H1 (cell line): ENCODE measurements around the gene LY6G6D. TPM values are rescaled to one million over a fixed set of nuclear protein-coding genes. Genes with fewer than 3 reads are reported as not detected.

Source experiments
- JUND ChIP-seq: IDR thresholded peaks from 2 replicates; pipeline ENCODE4 v1.6.1; 2011; ENCODE audit warnings: mild to moderate bottlenecking, improper control_type of control experiment, low read length
- KDM4A ChIP-seq: IDR thresholded peaks from one replicate; pipeline ENCODE4 v1.7.1; 2012; ENCODE audit warnings: low read depth, mild to moderate bottlenecking, moderate library complexity, low read length, inconsistent platforms; ENCODE audit not compliant: severe bottlenecking
- RAD21 ChIP-seq, 2 experiments: IDR thresholded peaks in 1 of 2; conservative IDR thresholded peaks in 1 of 2; 2 replicates each; pipeline ENCODE4 v1.6.1; 2011; ENCODE audit warnings: low read depth in 2 of 2, low read length in 2 of 2, improper control_type of control experiment in 1 of 2, inconsistent platforms in 1 of 2, mild to moderate bottlenecking in 1 of 2, moderate library complexity in 1 of 2
- SIX5 ChIP-seq: IDR thresholded peaks from 2 replicates; pipeline ENCODE4 v1.6.1; 2011; ENCODE audit warnings: mild to moderate bottlenecking, low read depth, low read length
- polyA plus RNA-seq, 7 experiments: library from polyadenylated mRNA; depleted of rRNA in 3 of 7; stranded (reverse) in 5 of 7; unstranded in 2 of 7; fragments of >200 nt in 5 of 7; fragments of 200-250 nt in 2 of 7; gene quantifications; 1 replicate in 5 of 7; 2 replicates in 1 of 7; 4 replicates in 1 of 7; pipeline versions ENCODE4 v1.2.1 to v1.2.3, GENCODE V29; 2011 to 2013; ENCODE audit warnings: missing spikeins in 2 of 7, mixed read lengths in 2 of 7
- total RNA-seq: library from RNA; stranded (reverse); fragmentation: NEBNext Ultra II Directional; extraction: Animal tissue kit (Norgen Biotek cat#: 25700); gene quantifications from 2 replicates; pipeline ENCODE4 v1.2.1, GENCODE V29; 2021
- TF ChIP-seq, protein P1 (sequence below), 3 experiments: IDR thresholded peaks; 1 replicate in 2 of 3; 2 replicates in 1 of 3; pipeline versions ENCODE4 v1.5.1 to v1.6.1; 2011; ENCODE audit warnings: low read length in 3 of 3, mild to moderate bottlenecking in 3 of 3, inconsistent platforms in 2 of 3, low read depth in 1 of 3, moderate library complexity in 1 of 3; ENCODE audit not compliant: insufficient read depth in 1 of 3; ENCODE audit errors: control extremely low read depth in 1 of 3

The LY6G6D gene
- total and polyA plus RNA-seq, 2 of the 8 experiments (the other 6 are each of a cell fraction or from before 2014, with no cell fraction given), result 1.8 TPM; not detected in 1

GRCh38 chr6:31680226-31681134 is 34.7 kb upstream of the LY6G6D start, which contains the start of gene LY6G5C (continued):
- TF ChIP-seq RAD21 (IDR thresholded peaks at IDR 0.05 in 1 of 2, conservative IDR thresholded peaks at IDR 0.05 in 1 of 2; ENCODE audit: low read depth in 2 of 2, low read length in 2 of 2) (peak; percentile 90 to 96), SIX5 (no peak), KDM4A (no peak), JUND (no peak)
- TF ChIP-seq, protein P1, sequence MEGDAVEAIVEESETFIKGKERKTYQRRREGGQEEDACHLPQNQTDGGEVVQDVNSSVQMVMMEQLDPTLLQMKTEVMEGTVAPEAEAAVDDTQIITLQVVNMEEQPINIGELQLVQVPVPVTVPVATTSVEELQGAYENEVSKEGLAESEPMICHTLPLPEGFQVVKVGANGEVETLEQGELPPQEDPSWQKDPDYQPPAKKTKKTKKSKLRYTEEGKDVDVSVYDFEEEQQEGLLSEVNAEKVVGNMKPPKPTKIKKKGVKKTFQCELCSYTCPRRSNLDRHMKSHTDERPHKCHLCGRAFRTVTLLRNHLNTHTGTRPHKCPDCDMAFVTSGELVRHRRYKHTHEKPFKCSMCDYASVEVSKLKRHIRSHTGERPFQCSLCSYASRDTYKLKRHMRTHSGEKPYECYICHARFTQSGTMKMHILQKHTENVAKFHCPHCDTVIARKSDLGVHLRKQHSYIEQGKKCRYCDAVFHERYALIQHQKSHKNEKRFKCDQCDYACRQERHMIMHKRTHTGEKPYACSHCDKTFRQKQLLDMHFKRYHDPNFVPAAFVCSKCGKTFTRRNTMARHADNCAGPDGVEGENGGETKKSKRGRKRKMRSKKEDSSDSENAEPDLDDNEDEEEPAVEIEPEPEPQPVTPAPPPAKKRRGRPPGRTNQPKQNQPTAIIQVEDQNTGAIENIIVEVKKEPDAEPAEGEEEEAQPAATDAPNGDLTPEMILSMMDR (IDR thresholded peaks at IDR 0.05; ENCODE audit: control extremely low read depth in 1 of 3, insufficient read depth in 1 of 3, low read depth in 1 of 3, low read length in 3 of 3), result peak; percentile 78 to 85 (median 83)
